BLaER1 (cell line): ENCODE data around the gene SLC25A19.
A peak's percentile ranks its signal among the peaks of the same experiment; 100 is the strongest.

ENCODE experiments used
- H3K27ac ChIP-seq: shearing (Covaris generic); formaldehyde crosslinking; 2 replicates; pipeline ENCODE4 v1.8.1; 2022
- H3K27me3 ChIP-seq: shearing (Covaris generic); formaldehyde crosslinking; 2 replicates; pipeline ENCODE4 v1.8.1; 2022
- H3K36me3 ChIP-seq: shearing (Covaris generic); formaldehyde crosslinking; 2 replicates; pipeline ENCODE4 v1.8.1; 2022
- H3K4me1 ChIP-seq: shearing (Covaris generic); formaldehyde crosslinking; 2 replicates; pipeline ENCODE4 v1.8.1; 2022
- H3K4me2 ChIP-seq: shearing (Covaris generic); formaldehyde crosslinking; 2 replicates; pipeline ENCODE4 v1.8.1; 2022
- H3K4me3 ChIP-seq: shearing (Covaris generic); formaldehyde crosslinking; 2 replicates; pipeline ENCODE4 v1.8.1; 2022
- H3K9ac ChIP-seq: shearing (Covaris generic); formaldehyde crosslinking; 2 replicates; pipeline ENCODE4 v1.8.1; 2022
- H3K9me3 ChIP-seq: shearing (Covaris generic); formaldehyde crosslinking; 2 replicates; pipeline ENCODE4 v1.8.1; 2022
- H4K20me1 ChIP-seq: shearing (Covaris generic); formaldehyde crosslinking; 2 replicates; pipeline ENCODE4 v1.8.1; 2022
- Cebpa-rat ChIP-seq: shearing (Covaris generic); IDR thresholded peaks from 2 replicates; pipeline ENCODE4 v1.8.1; 2022

SLC25A19 gene

GRCh38 chr17:75319904-75320691, 30.9 kb upstream of the SLC25A19 start:
- Histone ChIP-seq H3K36me3 (peaks cover 90% of the 10 kb centered on the region), H3K9ac (no peak overlapping the region), H3K4me2 (no peak overlapping the region), H3K27ac (no peak overlapping the region), H3K27me3 (no peaks in the 10 kb centered on the region), H3K4me1 (peaks cover 20% of the 10 kb centered on the region), H4K20me1 (peaks cover 6% of the 10 kb centered on the region; the same call in 1 of the 2 replicates), H3K9me3 (no peaks in the 10 kb centered on the region), H3K4me3 (no peak overlapping the region)
- no peak for TF ChIP-seq Cebpa-rat

DNA sequence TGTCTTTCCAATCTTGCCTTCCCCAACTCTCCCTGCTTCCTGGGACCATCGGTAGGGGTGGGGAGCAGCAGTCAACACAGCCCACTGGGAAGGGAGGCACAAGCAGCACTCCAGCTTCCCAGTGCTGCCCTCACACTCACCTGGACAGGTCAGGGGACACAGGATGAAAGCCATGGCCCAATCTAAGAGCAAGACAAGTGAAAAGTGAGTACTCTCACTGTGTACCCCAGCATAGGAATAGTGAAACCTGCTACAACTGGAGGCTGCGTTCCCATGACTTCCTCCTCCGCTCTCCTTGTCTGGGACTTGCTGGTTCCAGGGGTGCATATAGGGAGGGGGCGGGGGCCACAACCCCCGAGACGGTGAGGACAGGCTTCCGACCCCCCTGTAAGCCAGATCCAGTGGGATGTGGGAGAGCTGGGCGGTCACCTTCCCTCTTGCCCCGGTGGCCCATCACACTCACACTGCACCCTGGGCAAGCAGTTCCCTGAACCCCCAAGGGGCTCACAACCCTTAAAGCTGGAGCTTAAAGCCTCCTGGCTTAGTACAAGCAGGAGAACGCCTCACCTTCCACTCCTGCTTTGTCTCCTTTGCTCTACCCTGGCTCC, 29.5 kb upstream of the SLC25A19 start:
- peaks cover 6% of the 10 kb centered on the region; the same call in 1 of the 2 replicates for H4K20me1 ChIP-seq
- no peak for TF ChIP-seq Cebpa-rat
- no peaks in the 10 kb centered on the region for H3K27me3 ChIP-seq
- H3K4me2 ChIP-seq, result no peak overlapping the region
- H3K4me1 ChIP-seq, result peaks cover 7% of the 10 kb centered on the region
- H3K27ac ChIP-seq, result no peak overlapping the region
- no peak overlapping the region for H3K4me3 ChIP-seq
- no peaks in the 10 kb centered on the region for H3K9me3 ChIP-seq
- H3K36me3 ChIP-seq, result peaks cover 89% of the 10 kb centered on the region
- H3K9ac ChIP-seq, result 0 out of 2 replicates have a peak overlapping the region, but pooled peaks have one; percentile 18

DNA sequence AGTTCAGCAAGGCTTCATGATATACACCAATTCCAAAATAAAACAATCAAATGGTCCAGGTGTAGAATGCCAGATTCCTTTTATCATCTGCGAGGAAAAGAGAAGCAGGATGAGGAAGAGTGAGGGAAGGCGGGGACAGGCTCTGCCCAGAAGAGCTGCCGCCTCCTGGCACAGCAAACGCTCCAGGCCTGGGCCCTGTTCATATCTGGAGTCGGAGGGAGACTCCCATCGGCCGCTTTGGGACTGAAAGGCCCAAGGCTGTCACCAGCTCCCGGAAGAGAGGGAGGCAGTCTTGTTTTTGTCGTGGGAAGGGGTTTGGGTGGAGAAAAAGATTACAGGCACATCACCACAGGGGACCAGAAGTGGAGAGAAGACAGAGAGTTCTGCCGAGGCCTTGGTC, 29.0 kb upstream of the SLC25A19 start:
- H4K20me1 ChIP-seq, result peaks cover 6% of the 10 kb centered on the region; the same call in 1 of the 2 replicates

DNA sequence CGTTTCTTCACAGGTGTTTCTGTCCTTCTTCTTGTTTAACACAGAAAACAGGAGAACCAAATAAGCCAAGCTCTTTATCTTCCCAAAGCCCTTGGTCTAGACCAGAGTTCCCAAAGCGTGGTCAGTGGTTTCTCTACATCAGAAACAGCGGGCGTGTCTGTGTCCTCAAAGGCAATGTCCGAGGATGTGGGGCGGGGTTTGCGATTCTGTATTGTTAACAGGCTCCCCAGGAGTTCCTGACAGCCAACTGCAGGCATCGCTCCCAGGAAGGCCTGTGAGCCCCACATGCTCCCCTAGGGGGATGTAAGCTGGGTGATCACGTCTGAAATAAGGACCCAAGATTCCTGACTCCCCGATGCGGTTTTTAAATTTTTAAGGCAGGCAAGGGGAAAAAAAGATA, 28.4 kb upstream of the SLC25A19 start:
- peaks cover 6% of the 10 kb centered on the region for H3K4me1 ChIP-seq
- TF ChIP-seq Cebpa-rat, result no peak
- H4K20me1 ChIP-seq, result peaks cover 3% of the 10 kb centered on the region; the same call in 1 of the 2 replicates
- no peaks in the 10 kb centered on the region for H3K9me3 ChIP-seq
- H3K9ac ChIP-seq, result peak overlapping the region; percentile 18; the same call in 1 of the 2 replicates
- no peak overlapping the region for H3K27ac ChIP-seq
- peaks cover 81% of the 10 kb centered on the region for H3K36me3 ChIP-seq
- no peak overlapping the region for H3K4me3 ChIP-seq
- H3K4me2 ChIP-seq, result no peak overlapping the region
- no peaks in the 10 kb centered on the region for H3K27me3 ChIP-seq

More for the DNA sequence above, 29.0 kb upstream of the SLC25A19 start:
- no peak for TF ChIP-seq Cebpa-rat
- Histone ChIP-seq H3K4me2 (no peak overlapping the region), H3K27me3 (no peaks in the 10 kb centered on the region), H3K4me1 (peaks cover 3% of the 10 kb centered on the region), H3K36me3 (peaks cover 84% of the 10 kb centered on the region), H3K4me3 (no peak overlapping the region), H3K9me3 (no peaks in the 10 kb centered on the region), H3K9ac (0 out of 2 replicates have a peak overlapping the region, but pooled peaks have one; percentile 18), H3K27ac (no peak overlapping the region)

- Histone ChIP-seq H3K4me3 (no peak overlapping the region), H3K9me3 (no peaks in the 10 kb centered on the region), H3K36me3 (peaks cover 67% of the 10 kb centered on the region), H3K27me3 (no peaks in the 10 kb centered on the region), H4K20me1 (no peaks in the 10 kb centered on the region), H3K4me2 (no peak overlapping the region), H3K27ac (no peak overlapping the region), H3K9ac (no peak overlapping the region), H3K4me1 (peaks cover 20% of the 10 kb centered on the region)
- no peak for TF ChIP-seq Cebpa-rat
Observed at GRCh38 chr17:75316253-75316652, 27.0 kb upstream of the SLC25A19 start.

GRCh38 chr17:75315541-75316243, 26.5 kb upstream of the SLC25A19 start:
- H3K9ac ChIP-seq, result no peak overlapping the region
- H3K4me1 ChIP-seq, result peaks cover 20% of the 10 kb centered on the region
- H3K36me3 ChIP-seq, result peaks cover 62% of the 10 kb centered on the region

GRCh38 chr17:75313941-75314551, 24.8 kb upstream of the SLC25A19 start:
- no peaks in the 10 kb centered on the region for H4K20me1 ChIP-seq
- no peaks in the 10 kb centered on the region for H3K27me3 ChIP-seq
- peaks cover 31% of the 10 kb centered on the region for H3K4me1 ChIP-seq
- H3K27ac ChIP-seq, result no peak overlapping the region
- H3K36me3 ChIP-seq, result peaks cover 45% of the 10 kb centered on the region
- no peak overlapping the region for H3K4me2 ChIP-seq
- no peak overlapping the region for H3K4me3 ChIP-seq
- no peaks in the 10 kb centered on the region for H3K9me3 ChIP-seq
- no peak for TF ChIP-seq Cebpa-rat
- no peak overlapping the region for H3K9ac ChIP-seq

More at GRCh38 chr17:75315541-75316243, 26.5 kb upstream of the SLC25A19 start:
- no peak for TF ChIP-seq Cebpa-rat
- no peaks in the 10 kb centered on the region for H3K9me3 ChIP-seq
- no peaks in the 10 kb centered on the region for H3K27me3 ChIP-seq
- H3K4me2 ChIP-seq, result no peak overlapping the region
- no peak overlapping the region for H3K4me3 ChIP-seq
- H3K27ac ChIP-seq, result no peak overlapping the region
- no peaks in the 10 kb centered on the region for H4K20me1 ChIP-seq

- Histone ChIP-seq H3K27me3 (no peaks in the 10 kb centered on the region), H3K4me3 (no peak overlapping the region), H3K4me1 (peaks cover 44% of the 10 kb centered on the region), H3K27ac (no peak overlapping the region), H3K36me3 (peaks cover 3% of the 10 kb centered on the region; the same call in 1 of the 2 replicates), H3K9me3 (no peaks in the 10 kb centered on the region), H3K4me2 (no peak overlapping the region), H3K9ac (no peak overlapping the region), H4K20me1 (no peaks in the 10 kb centered on the region)
- TF ChIP-seq Cebpa-rat, result no peak
Observed at GRCh38 chr17:75308732-75309629, 19.7 kb upstream of the SLC25A19 start.
